Bronchial epithelial cell (primary cell): ENCODE measurements around the gene ATP11B. TPM values are rescaled to one million over a fixed set of nuclear protein-coding genes. Genes with fewer than 3 reads are reported as not detected.
"Not testable (repeated sequence)": the region's sequence is repeated elsewhere in the genome, so short reads cannot be mapped to it uniquely, and the experiment has no call there.

Experiments
- DNase-seq: peaks from one replicate; pipeline ENCODE4 v3.0.0-alpha.2; 2010; ENCODE audit warnings: low read depth
- FAIRE-seq: peaks from 2 replicates; lab custom pipeline; 2011; peaks lifted over from hg19 to GRCh38; lab: Jason Lieb, UNC
- H3K27me3 ChIP-seq: 2 replicates; pipeline ENCODE4 v1.5.1; 2011; ENCODE audit warnings: low read length; ENCODE audit not compliant: control insufficient read depth, insufficient read depth
- H3K36me3 ChIP-seq: 2 replicates; pipeline ENCODE4 v1.5.1; 2011; ENCODE audit warnings: low read length; ENCODE audit not compliant: control insufficient read depth, insufficient read depth
- H3K4me3 ChIP-seq: 2 replicates; pipeline ENCODE4 v1.5.1; 2011; ENCODE audit warnings: mild to moderate bottlenecking, low read depth, low read length, control low read depth
- CTCF ChIP-seq: IDR thresholded peaks from 2 replicates; pipeline ENCODE4 v1.5.1; 2011; ENCODE audit warnings: mild to moderate bottlenecking, moderate library complexity, low read length, control low read depth, inconsistent platforms; ENCODE audit not compliant: insufficient read depth, severe bottlenecking
- total RNA-seq: library from RNA; depleted of rRNA; stranded (reverse); fragments of >200 nt; gene quantifications from 2 replicates; pipeline ENCODE4 v1.2.1, GENCODE V29; 2014

The ATP11B gene
- total RNA-seq, 1 donor from 2014 or later: 72.4 TPM

DNA sequence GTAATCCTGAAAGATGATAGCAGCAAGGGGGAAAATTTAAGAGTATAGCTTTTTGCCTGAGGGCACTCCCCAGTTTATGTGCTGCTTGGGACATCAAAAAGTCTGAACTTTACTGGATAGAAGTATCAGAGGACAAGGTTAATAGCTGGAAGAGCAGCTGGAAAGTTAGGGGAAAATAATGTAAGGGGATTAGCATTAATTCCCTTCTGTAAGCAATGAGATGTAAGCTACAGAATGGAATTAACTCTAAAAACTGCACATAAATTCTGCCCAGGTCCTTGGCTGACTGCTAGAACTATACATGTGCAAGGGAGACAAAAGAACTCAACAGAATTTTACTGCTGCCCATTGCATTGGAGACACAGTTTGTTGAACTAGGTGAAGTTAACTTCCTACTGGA lies 55.6 kb downstream of the ATP11B start:
- Histone ChIP-seq H3K27me3 (no peaks in the 10 kb centered on the region), H3K36me3 (peaks cover 4% of the 10 kb centered on the region), H3K4me3 (no peak overlapping the region)
- TF ChIP-seq CTCF: no peak
- no peak for DNase-seq
- FAIRE-seq: no peak

- no peak for TF ChIP-seq CTCF
- Histone ChIP-seq H3K27me3 (no peaks in the 10 kb centered on the region), H3K4me3 (no peak overlapping the region), H3K36me3 (peaks cover 2% of the 10 kb centered on the region)
- no peak for FAIRE-seq
- no peak for DNase-seq
Observed at GRCh38 chr3:182855076-182855475, 61.8 kb downstream of the ATP11B start.

DNA sequence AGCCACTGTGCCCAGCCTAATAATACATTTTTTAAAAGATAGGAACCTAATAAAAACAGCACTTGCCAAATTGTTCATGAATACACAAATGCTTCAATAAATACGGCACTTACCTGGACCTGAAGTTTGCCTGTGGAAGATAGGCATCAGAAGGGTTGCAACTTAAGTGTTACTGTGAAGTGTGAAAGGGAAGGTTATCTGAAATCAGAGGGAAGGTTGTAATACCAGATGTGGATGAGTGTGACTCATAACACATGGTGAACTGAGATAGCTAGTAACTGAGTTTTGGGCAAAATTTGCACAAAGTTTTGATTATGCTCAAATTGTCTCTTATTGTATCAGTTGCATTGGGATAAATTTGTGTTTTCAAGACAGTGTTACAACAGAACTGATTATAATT lies 68.0 kb downstream of the ATP11B start:
- TF ChIP-seq CTCF: no peak
- no peak for DNase-seq
- no peaks in the 10 kb centered on the region for H3K27me3 ChIP-seq
- FAIRE-seq: no peak
- H3K4me3 ChIP-seq: no peak overlapping the region
- H3K36me3 ChIP-seq: peaks cover 2% of the 10 kb centered on the region

- no peak for TF ChIP-seq CTCF
- Histone ChIP-seq H3K4me3 (no peak overlapping the region), H3K27me3 (no peaks in the 10 kb centered on the region), H3K36me3 (peaks cover 2% of the 10 kb centered on the region)
- DNase-seq (no peak), FAIRE-seq (no peak)
Observed at GRCh38 chr3:182862159-182862860, 69.0 kb downstream of the ATP11B start.

DNA sequence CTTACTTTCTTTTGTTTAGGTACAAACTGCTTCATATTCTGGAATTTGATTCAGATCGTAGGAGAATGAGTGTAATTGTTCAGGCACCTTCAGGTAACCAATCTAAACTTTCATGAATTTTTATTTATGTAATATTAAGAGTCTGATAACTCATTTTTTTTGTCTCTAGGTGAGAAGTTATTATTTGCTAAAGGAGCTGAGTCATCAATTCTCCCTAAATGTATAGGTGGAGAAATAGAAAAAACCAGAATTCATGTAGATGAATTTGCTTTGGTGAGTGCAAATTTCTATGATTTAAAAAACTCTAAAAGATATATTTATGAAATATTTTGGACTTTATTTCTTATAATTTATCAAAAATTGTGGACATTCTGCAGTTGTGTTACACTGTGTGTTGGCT lies 75.8 kb downstream of the ATP11B start:
- no peak for TF ChIP-seq CTCF
- FAIRE-seq (no peak), DNase-seq (no peak)
- Histone ChIP-seq H3K4me3 (no peak overlapping the region), H3K27me3 (no peaks in the 10 kb centered on the region), H3K36me3 (peaks cover 3% of the 10 kb centered on the region)

- not testable (repeated sequence) for H3K27me3 ChIP-seq, H3K4me3 ChIP-seq, FAIRE-seq, DNase-seq, H3K36me3 ChIP-seq
Observed at GRCh38 chr3:182870917-182871316, 77.6 kb downstream of the ATP11B start.
